ENCODE data around the gene SMAP1. TPM values are rescaled to one million over a fixed set of nuclear protein-coding genes. Genes with fewer than 3 reads are reported as not detected.

Gene SMAP1
- total and polyA plus RNA-seq, 2 experiments from 2014 or later, result 31.1 to 34.6 TPM

- Histone ChIP-seq H3K27ac (ENCODE audit: low read depth) (peak overlapping the region; percentile 91; the same call in 1 of the 2 replicates), H3K36me3 (ENCODE audit: insufficient read depth) (no peaks in the 10 kb centered on the region), H3K4me3 (peak overlapping the region; percentile 79), H3F3A (replicated peaks; ENCODE audit: low read depth) (peaks cover 4% of the 10 kb centered on the region), H3K4me2 (peak overlapping the region; percentile 92), H3K27me3 (ENCODE audit: insufficient read depth) (no peaks in the 10 kb centered on the region), H2AFZ (peak overlapping the region; percentile 98), H3K9me2 (ENCODE audit: insufficient read depth) (peaks cover 2% of the 10 kb centered on the region; the same call in 1 of the 2 replicates), H3K79me2 (replicated peaks; ENCODE audit: insufficient read depth) (peaks cover 50% of the 10 kb centered on the region), H4K20me1 (replicated peaks; ENCODE audit: insufficient read depth) (no peaks in the 10 kb centered on the region; the same call in 1 of the 2 replicates), H3K4me1 (ENCODE audit: insufficient read depth) (peaks cover 25% of the 10 kb centered on the region)
- peak overlapping the region; percentile 51 for H3K27ac Mint-ChIP-seq
- no peak for ATAC-seq
- no peak for DNase-seq (ENCODE audit: low spot score)
- peak overlapping the region; percentile 88 for H3K4me3 Mint-ChIP-seq
- H3K36me3 Mint-ChIP-seq (ENCODE audit: low read depth), result no peaks in the 10 kb centered on the region; the same call in 2 of the 3 replicates
- TF ChIP-seq ZNF114 (CRISPR knock-in tag; IDR thresholded peaks at IDR 0.05), result no peak
- no peaks in the 10 kb centered on the region for H3K9me3 Mint-ChIP-seq
- H3K4me1 Mint-ChIP-seq, result peaks cover 37% of the 10 kb centered on the region
- H3K27me3 Mint-ChIP-seq (ENCODE audit: insufficient read depth, low read depth, poor library complexity), result peaks cover 8% of the 10 kb centered on the region
Observed at GRCh38 chr6:70668499-70668812, 773 bp downstream of the SMAP1 start.

GRCh38 chr6:70669133-70669532, 1.4 kb downstream of the SMAP1 start:
- Mint-ChIP-seq H3K4me3 (peak overlapping the region; percentile 88), H3K27ac (no peak overlapping the region), H3K36me3 (ENCODE audit: low read depth) (no peaks in the 10 kb centered on the region; the same call in 2 of the 3 replicates), H3K27me3 (ENCODE audit: insufficient read depth, low read depth, poor library complexity) (peaks cover 8% of the 10 kb centered on the region), H3K4me1 (peaks cover 41% of the 10 kb centered on the region), H3K9me3 (no peaks in the 10 kb centered on the region)
- Histone ChIP-seq H3K27me3 (ENCODE audit: insufficient read depth) (no peaks in the 10 kb centered on the region), H4K20me1 (replicated peaks; ENCODE audit: insufficient read depth) (no peaks in the 10 kb centered on the region; the same call in 1 of the 2 replicates), H3K4me2 (peak overlapping the region; percentile 92), H3F3A (replicated peaks; ENCODE audit: low read depth) (peaks cover 4% of the 10 kb centered on the region), H3K4me3 (peak overlapping the region; percentile 79), H2AFZ (no peak overlapping the region), H3K27ac (ENCODE audit: low read depth) (no peak overlapping the region), H3K9me2 (ENCODE audit: insufficient read depth) (no peaks in the 10 kb centered on the region), H3K4me1 (ENCODE audit: insufficient read depth) (peaks cover 27% of the 10 kb centered on the region), H3K36me3 (ENCODE audit: insufficient read depth) (no peaks in the 10 kb centered on the region), H3K79me2 (replicated peaks; ENCODE audit: insufficient read depth) (peaks cover 57% of the 10 kb centered on the region)
- DNase-seq (ENCODE audit: low spot score) (no peak), ATAC-seq (no peak)
- no peak for TF ChIP-seq POLR2AphosphoS5 (IDR thresholded peaks at IDR 0.05; ENCODE audit: low read depth)
- TF ChIP-seq JUNB (IDR thresholded peaks at IDR 0.05; ENCODE audit: unreplicated experiment), result no peak
- TF ChIP-seq CREB1 (CRISPR knock-in tag; IDR thresholded peaks at IDR 0.05; ENCODE audit: low read depth), result no peak
- TF ChIP-seq EZH2 (IDR thresholded peaks at IDR 0.05; ENCODE audit: low read depth, unreplicated experiment), result no peak
- TF ChIP-seq ZNF114 (CRISPR knock-in tag; IDR thresholded peaks at IDR 0.05), result no peak
- no peak for TF ChIP-seq CTCF (conservative IDR thresholded peaks at IDR 0.05; ENCODE audit: low read depth in 2 of 2)
- TF ChIP-seq ZNF462 (CRISPR knock-in tag; IDR thresholded peaks at IDR 0.05), result no peak
- TF ChIP-seq REST (IDR thresholded peaks at IDR 0.05; ENCODE audit: unreplicated experiment), result no peak
- no peak for TF ChIP-seq NANOG (IDR thresholded peaks at IDR 0.05; ENCODE audit: borderline replicate concordance)
- no peak for TF ChIP-seq STAT1 (IDR thresholded peaks at IDR 0.05; ENCODE audit: unreplicated experiment)
